Activated CD8-positive, alpha-beta memory T cell treated with anti-CD3 and anti-CD28 coated beads, Interleukin-2, amount 10 ng/mL, durations not matched to agents 7 days and 5 days (primary cell): ENCODE data around the gene WNK4. TPM values are rescaled to one million over a fixed set of nuclear protein-coding genes. Genes with fewer than 3 reads are reported as not detected.
A peak's percentile ranks its signal among the peaks of the same experiment; 100 is the strongest.

ENCODE experiments used
- ATAC-seq: fragments of 150-1000 bp; cut with Tn5 transposase; one replicate; pipeline ENCODE4 v1.10.0; 2021; ENCODE audit warnings: moderate library complexity
- CTCF ChIA-PET: fragments of 350-600 bp; sonication (Branson Sonifier 250); formaldehyde crosslinking; loops from one replicate; lab custom pipeline; 2021; ENCODE audit warnings: antibody characterized with exemption; lab: Charles Lee
- DNase-seq: peaks from one replicate; pipeline ENCODE4 v3.0.0-alpha.2; 2020
- H3K27ac Mint-ChIP-seq: one replicate; pipeline ENCODE4 v1.8.0; 2021; ENCODE audit warnings: mild to moderate bottlenecking, mixed read lengths
- H3K27me3 Mint-ChIP-seq: one replicate; pipeline ENCODE4 v1.8.0; 2021; ENCODE audit warnings: mixed read lengths
- H3K36me3 Mint-ChIP-seq: one replicate; pipeline ENCODE4 v1.8.0; 2021; ENCODE audit warnings: mild to moderate bottlenecking, mixed read lengths
- H3K4me1 Mint-ChIP-seq: one replicate; pipeline ENCODE4 v1.8.0; 2021; ENCODE audit warnings: mixed read lengths
- H3K4me3 Mint-ChIP-seq: one replicate; pipeline ENCODE4 v1.8.0; 2021; ENCODE audit warnings: mild to moderate bottlenecking, moderate library complexity, mixed read lengths
- H3K9me3 Mint-ChIP-seq: one replicate; pipeline ENCODE4 v1.8.0; 2022; ENCODE audit warnings: low read depth, mixed read lengths
- microRNA-seq: library from miRNA; unstranded; fragments of <30 nt; microRNA quantifications from one replicate; pipeline ENCODE4 v1.2.0, GENCODE V29; 2022
- total RNA-seq, 2 experiments: library from RNA; stranded (reverse); gene quantifications; one replicate each; pipeline ENCODE4 v1.2.3, GENCODE V29; 2021

Gene WNK4
- total RNA-seq, 2 experiments from 2014 or later: 0.20 to 0.59 TPM

GRCh38 chr17:42835732-42836131, 55.3 kb downstream of the WNK4 start:
- no peak overlapping the region for H3K27ac Mint-ChIP-seq

GRCh38 chr17:42841975-42842685, 61.7 kb downstream of the WNK4 start:
- no peaks in the 10 kb centered on the region for H3K27me3 Mint-ChIP-seq
- H3K9me3 Mint-ChIP-seq: no peaks in the 10 kb centered on the region
- no peak overlapping the region for H3K4me3 Mint-ChIP-seq
- peaks cover 51% of the 10 kb centered on the region for H3K36me3 Mint-ChIP-seq
- no peak overlapping the region for H3K27ac Mint-ChIP-seq
- DNase-seq: no peak
- no peak for ATAC-seq
- CTCF ChIA-PET: interaction anchor here (1.1 to 1.7 kb wide), 3 partner anchors 33 to 156 kb away, joined by 3 to 6 read pairs (median 3); partner anchors contain the start of gene RPL27
- peaks cover 16% of the 10 kb centered on the region for H3K4me1 Mint-ChIP-seq

More at GRCh38 chr17:42835732-42836131, 55.3 kb downstream of the WNK4 start:
- Mint-ChIP-seq H3K4me1 (peaks cover 26% of the 10 kb centered on the region), H3K27me3 (no peaks in the 10 kb centered on the region), H3K4me3 (no peak overlapping the region), H3K9me3 (no peaks in the 10 kb centered on the region), H3K36me3 (peaks cover 38% of the 10 kb centered on the region)
- CTCF ChIA-PET: interaction anchor here (1.1 to 3.1 kb wide), 3 partner anchors 8 to 163 kb away, joined by 3 to 11 read pairs (median 9); partner anchors contain the start of genes AOC2, BECN1 and RPL27
- DNase-seq (no peak), ATAC-seq (no peak)

GRCh38 chr17:42843358-42843934, 63.0 kb downstream of the WNK4 start:
- DNase-seq: no peak
- H3K4me3 Mint-ChIP-seq: no peak overlapping the region

GRCh38 chr17:42844271-42844670, 63.9 kb downstream of the WNK4 start, which contains the start of gene AOC2:
Gene AOC2, plus strand, starts transcription at chr17:42844580. Its CDS starts 47 bp downstream, at chr17:42844627.
- Mint-ChIP-seq H3K36me3 (peaks cover 34% of the 10 kb centered on the region), H3K4me3 (no peak within 1 kb of the TSS), H3K27ac (no peak within 1 kb of the TSS)

More at GRCh38 chr17:42843358-42843934, 63.0 kb downstream of the WNK4 start:
- H3K27me3 Mint-ChIP-seq: no peaks in the 10 kb centered on the region
- no peaks in the 10 kb centered on the region for H3K9me3 Mint-ChIP-seq
- peaks cover 43% of the 10 kb centered on the region for H3K36me3 Mint-ChIP-seq
- H3K4me1 Mint-ChIP-seq: peaks cover 14% of the 10 kb centered on the region
- no peak for ATAC-seq
- H3K27ac Mint-ChIP-seq: no peak overlapping the region
- CTCF ChIA-PET: interaction anchor here (1.0 to 2.0 kb wide), 5 partner anchors 9 to 155 kb away, joined by 3 to 11 read pairs (median 4); partner anchors contain the start of genes BECN1, PSME3 and RPL27

GRCh38 chr17:42844761-42845555, 64.5 kb downstream of the WNK4 start:
- Mint-ChIP-seq H3K4me3 (no peak overlapping the region), H3K27ac (no peak overlapping the region), H3K4me1 (peaks cover 14% of the 10 kb centered on the region), H3K36me3 (peaks cover 31% of the 10 kb centered on the region), H3K27me3 (no peaks in the 10 kb centered on the region), H3K9me3 (no peaks in the 10 kb centered on the region)
- ATAC-seq (no peak), DNase-seq (no peak)
- CTCF ChIA-PET: interaction anchor here (1.1 to 2.0 kb wide), 3 partner anchors 11 to 153 kb away, joined by 3 to 11 read pairs (median 4); partner anchors contain the start of genes BECN1, PSME3 and RPL27

More at GRCh38 chr17:42844271-42844670, 63.9 kb downstream of the WNK4 start, which contains the start of gene AOC2:
- ATAC-seq: no peak
- CTCF ChIA-PET: interaction anchor here (1.0 to 2.0 kb wide), 4 partner anchors 10 to 153 kb away, joined by 3 to 11 read pairs (median 4); partner anchors contain the start of genes BECN1, PSME3 and RPL27
- DNase-seq: no peak
- Mint-ChIP-seq H3K27me3 (no peaks in the 10 kb centered on the region), H3K9me3 (no peaks in the 10 kb centered on the region), H3K4me1 (peaks cover 14% of the 10 kb centered on the region)

GRCh38 chr17:42845556-42845917, 65.1 kb downstream of the WNK4 start:
- DNase-seq: no peak
- Mint-ChIP-seq H3K36me3 (peaks cover 29% of the 10 kb centered on the region), H3K4me1 (peaks cover 14% of the 10 kb centered on the region), H3K27ac (no peak overlapping the region), H3K27me3 (no peaks in the 10 kb centered on the region), H3K9me3 (no peaks in the 10 kb centered on the region), H3K4me3 (no peak overlapping the region)
- ATAC-seq: no peak
- CTCF ChIA-PET: no interaction called here

GRCh38 chr17:42845918-42846593, 65.6 kb downstream of the WNK4 start:
- Mint-ChIP-seq H3K9me3 (no peaks in the 10 kb centered on the region), H3K36me3 (peaks cover 28% of the 10 kb centered on the region), H3K4me3 (no peak overlapping the region), H3K27me3 (no peaks in the 10 kb centered on the region), H3K4me1 (peaks cover 14% of the 10 kb centered on the region), H3K27ac (no peak overlapping the region)
- ATAC-seq: no peak
- DNase-seq: peak; percentile 54
- CTCF ChIA-PET: no interaction called here

Small RNAs within 50 kb of the gene (microRNA-seq; reads per million reads assigned to microRNA genes)
- gene MIR6781: 2.1 reads per million

Other genes starting within 250 kb of the WNK4 start
- 10 to 100 TPM; 18.2 to 19.4 TPM for gene NAGLU, start 244.4 kb upstream of the WNK4 start, total RNA-seq
- 1 to 10 TPM in 1 of 2 experiments, under 1 TPM in 1; 0.70 to 1.1 TPM for gene HSD17B1, start 227.7 kb upstream of the WNK4 start, total RNA-seq
- gene COASY, start 218.5 kb upstream of the WNK4 start, total RNA-seq: 100 to 1,000 TPM in 1 of 2 experiments, 10 to 100 TPM in 1; 95.9 to 108 TPM
- gene MLX, start 213.5 kb upstream of the WNK4 start, total RNA-seq: 10 to 100 TPM; 54.8 to 60.4 TPM
- gene PSMC3IP, start 202.9 kb upstream of the WNK4 start, total RNA-seq: 10 to 100 TPM; 24.4 to 25.5 TPM
- 10 to 100 TPM; 46.7 to 54.2 TPM for gene RETREG3, start 171.2 kb upstream of the WNK4 start, total RNA-seq
- gene TUBG1, start 170.9 kb upstream of the WNK4 start, total RNA-seq: 100 to 1,000 TPM in 1 of 2 experiments, 10 to 100 TPM in 1; 92.3 to 103 TPM
- 10 to 100 TPM; 13.5 to 14.6 TPM for gene TUBG2, start 121.3 kb upstream of the WNK4 start, total RNA-seq
- 1 to 10 TPM; 1.3 to 1.4 TPM for gene PLEKHH3, start 103.6 kb upstream of the WNK4 start, total RNA-seq
- under 1 TPM in 1 of 2 experiments, not detected in 1; 0.45 TPM for gene CCR10, start 98.8 kb upstream of the WNK4 start, total RNA-seq
- 1 to 10 TPM in 1 of 2 experiments, under 1 TPM in 1; 0.61 to 1.9 TPM for gene CNTNAP1, start 98.1 kb upstream of the WNK4 start, total RNA-seq
- 10 to 100 TPM; 39.9 to 46.5 TPM for gene EZH1, start 35.6 kb upstream of the WNK4 start, total RNA-seq
- not detected for gene RAMP2, start 19.4 kb upstream of the WNK4 start, total RNA-seq
- gene VPS25, start 7.2 kb upstream of the WNK4 start, total RNA-seq: 10 to 100 TPM; 62.8 to 77.8 TPM
- 10 to 100 TPM; 43.7 to 48.2 TPM for gene COA3, start 18.1 kb downstream of the WNK4 start, total RNA-seq
- not detected for gene CNTD1, start 18.3 kb downstream of the WNK4 start, total RNA-seq
- gene BECN1, start 43.7 kb downstream of the WNK4 start, total RNA-seq: 10 to 100 TPM; 94.7 to 99.8 TPM
- gene PSME3, start 52.8 kb downstream of the WNK4 start, total RNA-seq: 100 to 1,000 TPM; 123 to 166 TPM
- gene AOC2, start 64.0 kb downstream of the WNK4 start, total RNA-seq: 1 to 10 TPM; 1.8 to 2.4 TPM
- 1 to 10 TPM; 1.1 to 1.5 TPM for gene AOC3, start 70.6 kb downstream of the WNK4 start, total RNA-seq
- gene G6PC1, start 120.2 kb downstream of the WNK4 start, total RNA-seq: not detected
- gene AARSD1, start 183.8 kb downstream of the WNK4 start, total RNA-seq: 10 to 100 TPM; 34.1 to 41.9 TPM
- gene PTGES3L, start 199.5 kb downstream of the WNK4 start, total RNA-seq: under 1 TPM in 1 of 2 experiments, not detected in 1; 0.30 TPM
- gene RUNDC1, start 200.0 kb downstream of the WNK4 start, total RNA-seq: 10 to 100 TPM; 16.9 to 17.4 TPM
- 100 to 1,000 TPM; 889 to 934 TPM for gene RPL27, start 217.8 kb downstream of the WNK4 start, total RNA-seq
- 100 to 1,000 TPM; 125 to 175 TPM for gene IFI35, start 226.2 kb downstream of the WNK4 start, total RNA-seq
- 10 to 100 TPM; 10.7 to 16.8 TPM for gene VAT1, start 241.8 kb downstream of the WNK4 start, total RNA-seq
- not detected for gene RND2, start 244.6 kb downstream of the WNK4 start, total RNA-seq